ENCODE measurements around the gene PCNT.

- TF ChIP-seq BHLHE40 (IDR thresholded peaks at IDR 0.05; ENCODE audit: borderline replicate concordance) (no peak), SP1 (IDR thresholded peaks at IDR 0.05) (no peak), HDGF (IDR thresholded peaks at IDR 0.05; ENCODE audit: borderline replicate concordance) (no peak), ELF4 (IDR thresholded peaks at IDR 0.05) (no peak), FOXK2 (IDR thresholded peaks at IDR 0.05) (no peak), ARNT (IDR thresholded peaks at IDR 0.05) (no peak), PKNOX1 (IDR thresholded peaks at IDR 0.05) (no peak), FOXM1 (IDR thresholded peaks at IDR 0.05; ENCODE audit: borderline replicate concordance) (no peak), CTBP1 (IDR thresholded peaks at IDR 0.05; ENCODE audit: borderline replicate concordance) (no peak), SUZ12 (IDR thresholded peaks at IDR 0.05) (no peak), L3MBTL2 (conservative IDR thresholded peaks at IDR 0.05) (no peak)
These were observed 131.8 kb downstream of the PCNT start for GRCh38 chr21:46455575-46456385.
